Mesenchymal stem cell (in vitro differentiated cells and primary cell): Measurements from ENCODE around the gene KRTAP10-3.

Source experiments
- DNase-seq: peaks from one replicate; pipeline ENCODE4 v3.0.0-alpha.2; 2013
- H2AFZ ChIP-seq: one replicate; pipeline ENCODE4 v1.6.1; 2013; ENCODE audit warnings: low read depth, mild to moderate bottlenecking, control low read depth, inconsistent platforms, low read length, moderate library complexity
- H2AK5ac ChIP-seq: 2 replicates; pipeline ENCODE4 v1.6.1; 2013; ENCODE audit warnings: low read length, moderate library complexity, mild to moderate bottlenecking, inconsistent platforms; ENCODE audit not compliant: severe bottlenecking
- H2BK120ac ChIP-seq: one replicate; pipeline ENCODE4 v1.6.1; 2013; ENCODE audit warnings: low read depth, mild to moderate bottlenecking, inconsistent platforms, low read length, moderate library complexity
- H2BK12ac ChIP-seq, 2 experiments: one replicate each; pipeline ENCODE4 v1.6.1; 2013; ENCODE audit warnings: inconsistent platforms in 2 of 2, low read length in 2 of 2, mild to moderate bottlenecking in 2 of 2, moderate library complexity in 2 of 2, control low read depth in 1 of 2
- H2BK15ac ChIP-seq: one replicate; pipeline ENCODE4 v1.6.1; 2013; ENCODE audit warnings: mild to moderate bottlenecking, low read depth, inconsistent platforms; ENCODE audit not compliant: poor library complexity, severe bottlenecking
- H2BK5ac ChIP-seq: 2 replicates; pipeline ENCODE4 v1.6.1; 2013; ENCODE audit warnings: low read depth, mild to moderate bottlenecking, low read length, control low read depth, inconsistent platforms; ENCODE audit not compliant: poor library complexity, severe bottlenecking
- H3K14ac ChIP-seq, 2 experiments: one replicate each; pipeline ENCODE4 v1.6.1; 2013; ENCODE audit warnings: inconsistent platforms in 2 of 2, low read length in 2 of 2, control low read depth in 1 of 2, mild to moderate bottlenecking in 1 of 2, moderate library complexity in 1 of 2
- H3K18ac ChIP-seq, 2 experiments: one replicate each; pipeline ENCODE4 v1.6.1; 2013; ENCODE audit warnings: inconsistent platforms in 2 of 2, low read length in 2 of 2, control low read depth in 1 of 2, low read depth in 1 of 2, mild to moderate bottlenecking in 1 of 2
- H3K23ac ChIP-seq, 2 experiments: one replicate each; pipeline ENCODE4 v1.6.1; 2013; ENCODE audit warnings: inconsistent platforms in 2 of 2, low read length in 2 of 2, mild to moderate bottlenecking in 2 of 2, moderate library complexity in 2 of 2, control low read depth in 1 of 2
- H3K27ac ChIP-seq: 2 replicates; pipeline ENCODE4 v1.5.1; 2013; ENCODE audit warnings: mild to moderate bottlenecking, moderate library complexity, low read length, control low read depth, inconsistent platforms; ENCODE audit not compliant: poor library complexity, severe bottlenecking
- H3K27me3 ChIP-seq, 2 experiments: 2 replicates each; pipeline versions ENCODE4 v1.6.1 to v1.7.0; 2013; ENCODE audit warnings: low read length in 2 of 2, mild to moderate bottlenecking in 2 of 2, moderate library complexity in 2 of 2, control low read depth in 1 of 2, inconsistent platforms in 1 of 2; ENCODE audit not compliant: control insufficient read depth in 1 of 2, insufficient read depth in 1 of 2
- H3K36me3 ChIP-seq, 2 experiments: 2 replicates each; pipeline versions ENCODE4 v1.6.1 to v1.7.0; 2013; ENCODE audit warnings: low read length in 2 of 2, control low read depth in 1 of 2, inconsistent platforms in 1 of 2, low read depth in 1 of 2, mild to moderate bottlenecking in 1 of 2; ENCODE audit not compliant: insufficient read depth in 2 of 2, control insufficient read depth in 1 of 2
- H3K4ac ChIP-seq, 2 experiments: one replicate each; pipeline ENCODE4 v1.6.1; 2013; ENCODE audit warnings: inconsistent platforms in 2 of 2, low read length in 2 of 2, mild to moderate bottlenecking in 2 of 2, moderate library complexity in 2 of 2, control low read depth in 1 of 2, low read depth in 1 of 2
- H3K4me1 ChIP-seq: 2 replicates; pipeline ENCODE4 v1.6.1; 2013; ENCODE audit warnings: low read depth, low read length, control low read depth; ENCODE audit not compliant: control insufficient read depth, insufficient read depth
- H3K4me2 ChIP-seq: 2 replicates; pipeline ENCODE4 v1.6.1; 2013; ENCODE audit warnings: low read length, mild to moderate bottlenecking, inconsistent platforms; ENCODE audit not compliant: poor library complexity, severe bottlenecking
- H3K4me3 ChIP-seq, 2 experiments: 2 replicates each; pipeline versions ENCODE4 v1.5.1 to v1.7.0; 2013; ENCODE audit warnings: low read length in 2 of 2, mild to moderate bottlenecking in 2 of 2, control low read depth in 1 of 2, low read depth in 1 of 2; ENCODE audit not compliant: insufficient read depth in 1 of 2
- H3K79me1 ChIP-seq: replicated peaks from 2 replicates; pipeline ENCODE4 v1.6.1; 2013; ENCODE audit warnings: mild to moderate bottlenecking, control low read depth, low read length, inconsistent platforms; ENCODE audit not compliant: poor library complexity, severe bottlenecking
- H3K9ac ChIP-seq: 2 replicates; pipeline ENCODE4 v1.7.0; 2013; ENCODE audit warnings: mild to moderate bottlenecking, low read length, moderate library complexity
- H3K9me3 ChIP-seq: 2 replicates; pipeline ENCODE4 v1.7.0; 2013; ENCODE audit warnings: mild to moderate bottlenecking, low read length; ENCODE audit not compliant: control insufficient read depth
- H4K8ac ChIP-seq: one replicate; pipeline ENCODE4 v1.6.1; 2013; ENCODE audit warnings: inconsistent platforms, mild to moderate bottlenecking, low read length, moderate library complexity
- H4K91ac ChIP-seq: one replicate; pipeline ENCODE4 v1.6.1; 2013; ENCODE audit warnings: mild to moderate bottlenecking, low read length, inconsistent platforms
- WGBS: methylation state at CpG from one replicate; pipeline ENCODE4 v1.1.7; 2013; ENCODE audit warnings: mixed read lengths; 5-methylcytosine and 5-hydroxymethylcytosine counted together

The KRTAP10-3 gene

DNA sequence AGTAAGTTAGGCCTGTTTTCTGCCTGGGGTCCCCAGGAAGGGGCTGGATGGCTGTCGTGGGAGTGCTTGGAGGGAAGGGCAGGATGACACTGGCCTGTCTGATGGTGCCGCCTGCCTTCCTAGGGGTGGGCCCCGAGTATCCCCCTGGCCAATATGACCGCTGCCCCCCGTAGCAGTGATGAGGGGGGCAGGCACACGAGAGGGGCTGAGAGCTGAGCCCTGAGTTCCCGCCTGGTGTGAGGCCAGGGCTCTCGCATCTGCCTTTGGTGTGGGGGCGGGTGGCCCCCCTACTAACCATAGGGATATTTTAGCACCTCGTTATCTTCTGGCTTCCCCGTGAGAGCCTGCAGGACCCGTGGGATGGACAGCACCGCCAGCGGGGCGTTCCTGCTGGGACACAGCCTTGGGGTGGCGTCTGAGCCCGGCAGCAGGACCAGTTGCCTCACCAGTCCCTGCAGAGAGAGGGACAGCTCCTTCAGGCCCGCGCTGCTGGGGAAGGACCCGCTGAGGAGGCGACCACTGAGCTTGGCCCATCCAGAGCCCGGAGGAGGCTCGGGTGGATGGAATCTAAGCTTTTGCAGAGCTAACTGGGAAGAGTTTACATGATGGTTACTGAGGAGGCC lies 29.0 kb downstream of the KRTAP10-3 start:
- WGBS: 85% methylated on average over 23 of the region's 23 CpGs
- Histone ChIP-seq H3K14ac (no peak overlapping the region), H3K27ac (no peak overlapping the region), H2BK12ac (no peak overlapping the region), H3K4me1 (no peaks in the 10 kb centered on the region), H2BK15ac (no peak overlapping the region), H4K8ac (no peak overlapping the region), H3K27me3 (peaks cover 0 to 3% of the 10 kb centered on the region in 2 experiments), H4K91ac (no peak overlapping the region), H2AK5ac (no peak overlapping the region), H3K4me2 (no peak overlapping the region), H3K18ac (no peak overlapping the region), H2BK5ac (no peak overlapping the region), H3K23ac (no peak overlapping the region), H3K79me1 (no peaks in the 10 kb centered on the region), H3K9me3 (no peaks in the 10 kb centered on the region), H2AFZ (no peak overlapping the region), H2BK120ac (no peak overlapping the region), H3K36me3 (no peaks in the 10 kb centered on the region), H3K4me3 (no peak overlapping the region), H3K4ac (no peak overlapping the region), H3K9ac (no peak overlapping the region)
- no peak for DNase-seq

DNA sequence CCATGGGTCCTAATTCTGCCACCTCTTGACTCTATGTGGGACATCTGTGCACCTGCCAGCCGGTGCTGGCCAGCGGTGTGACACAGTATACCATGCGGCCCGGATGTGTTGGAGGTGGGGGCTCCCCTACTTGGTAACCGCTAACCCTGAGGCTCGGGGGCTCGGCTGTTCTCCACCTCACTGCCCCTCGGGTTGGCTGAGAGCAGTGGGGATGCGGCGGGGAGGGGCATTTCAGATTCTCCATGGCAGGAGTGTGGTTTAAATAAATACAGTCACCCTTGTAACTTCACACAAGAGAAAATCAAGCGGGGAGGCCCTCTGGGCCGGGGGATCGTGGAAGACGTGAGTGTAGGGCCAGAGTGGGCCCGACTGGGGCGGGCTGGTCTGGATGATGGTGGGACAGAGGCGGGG lies 29.6 kb downstream of the KRTAP10-3 start:
- no peak overlapping the region for H2BK5ac ChIP-seq
- no peaks in the 10 kb centered on the region for H3K9me3 ChIP-seq
- peaks cover 0 to 3% of the 10 kb centered on the region in 2 experiments for H3K27me3 ChIP-seq
- H2BK12ac ChIP-seq: no peak overlapping the region
- no peaks in the 10 kb centered on the region for H3K79me1 ChIP-seq
- no peak overlapping the region for H3K23ac ChIP-seq
- no peak overlapping the region for H3K9ac ChIP-seq
- DNase-seq: no peak
- H3K18ac ChIP-seq: no peak overlapping the region
- no peak overlapping the region for H3K27ac ChIP-seq
- H3K4ac ChIP-seq: no peak overlapping the region
- H3K4me1 ChIP-seq: no peaks in the 10 kb centered on the region
- no peak overlapping the region for H4K91ac ChIP-seq
- H3K4me2 ChIP-seq: no peak overlapping the region
- no peak overlapping the region for H3K4me3 ChIP-seq
- no peak overlapping the region for H4K8ac ChIP-seq
- 92% methylated on average over 14 of the region's 17 CpGs for WGBS
- no peak overlapping the region for H2BK15ac ChIP-seq
- no peak overlapping the region for H2AK5ac ChIP-seq
- H2BK120ac ChIP-seq: no peak overlapping the region
- H3K14ac ChIP-seq: no peak overlapping the region
- no peaks in the 10 kb centered on the region for H3K36me3 ChIP-seq
- H2AFZ ChIP-seq: no peak overlapping the region

DNA sequence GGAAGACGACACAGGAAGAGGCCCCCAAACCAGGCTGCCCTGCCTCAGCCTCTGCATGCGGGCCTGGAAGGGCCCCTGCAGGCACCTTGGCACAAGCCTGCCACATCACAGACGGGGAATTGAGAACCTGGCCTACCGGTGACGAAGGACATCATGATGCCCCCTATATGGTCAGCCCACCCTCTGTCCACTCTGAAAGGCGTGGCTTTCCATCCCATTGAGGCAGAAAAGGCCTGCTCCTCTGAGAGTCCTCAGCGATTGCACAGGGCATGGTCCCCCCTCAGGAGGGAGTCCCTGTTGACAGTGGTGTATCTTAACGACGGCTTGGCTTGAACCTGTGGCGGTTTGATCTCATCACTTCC lies 30.0 kb downstream of the KRTAP10-3 start:
- no peak overlapping the region for H4K8ac ChIP-seq
- H2AK5ac ChIP-seq: no peak overlapping the region
- no peaks in the 10 kb centered on the region for H3K79me1 ChIP-seq
- H2AFZ ChIP-seq: no peak overlapping the region
- no peak overlapping the region for H2BK12ac ChIP-seq
- H2BK15ac ChIP-seq: no peak overlapping the region
- no peak overlapping the region for H2BK120ac ChIP-seq
- H3K9ac ChIP-seq: no peak overlapping the region
- H3K9me3 ChIP-seq: no peaks in the 10 kb centered on the region
- no peak for DNase-seq
- no peak overlapping the region for H3K4me2 ChIP-seq
- no peak overlapping the region for H3K4ac ChIP-seq
- no peaks in the 10 kb centered on the region for H3K4me1 ChIP-seq
- H3K14ac ChIP-seq: no peak overlapping the region
- no peak overlapping the region for H3K23ac ChIP-seq
- peaks cover 0 to 3% of the 10 kb centered on the region in 2 experiments for H3K27me3 ChIP-seq
- 85% methylated on average over 10 of the region's 10 CpGs for WGBS
- no peaks in the 10 kb centered on the region for H3K36me3 ChIP-seq
- H3K27ac ChIP-seq: no peak overlapping the region
- no peak overlapping the region for H3K18ac ChIP-seq
- no peak overlapping the region for H3K4me3 ChIP-seq
- no peak overlapping the region for H4K91ac ChIP-seq
- no peak overlapping the region for H2BK5ac ChIP-seq

DNA sequence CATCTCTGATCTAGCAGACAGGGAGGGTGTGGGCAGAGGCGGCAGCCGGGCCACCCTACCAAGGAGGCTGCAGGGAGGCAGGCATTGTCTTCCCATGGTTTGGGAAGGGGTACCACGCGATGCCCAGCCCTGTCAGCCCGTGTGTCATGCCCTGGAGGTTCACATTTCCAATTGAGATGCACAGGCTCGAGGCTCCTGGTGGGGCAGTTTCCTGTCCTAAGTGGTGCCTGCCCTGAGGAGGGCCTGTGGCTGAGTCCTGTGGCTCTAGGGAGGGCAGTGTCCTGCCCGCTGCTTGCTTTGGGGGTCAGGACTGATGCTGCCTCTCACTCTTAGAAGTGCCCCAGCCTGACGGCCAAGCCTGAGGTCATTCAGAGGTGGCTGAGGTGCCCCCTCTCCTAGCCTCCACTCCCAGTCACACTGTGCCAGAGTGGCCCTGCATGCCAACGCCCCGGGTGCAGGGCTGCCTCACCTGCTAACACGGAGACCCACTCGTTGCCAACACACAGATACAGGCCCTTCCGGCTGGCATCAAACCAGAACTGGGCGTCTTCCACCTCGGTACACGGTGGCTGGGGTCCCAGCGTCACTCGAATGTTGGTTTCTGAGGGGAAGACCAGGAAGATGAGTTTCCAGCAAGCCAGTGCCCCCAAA lies 30.5 kb downstream of the KRTAP10-3 start:
- Histone ChIP-seq H3K79me1 (no peaks in the 10 kb centered on the region), H2AK5ac (no peak overlapping the region), H3K9ac (no peak overlapping the region), H3K36me3 (no peaks in the 10 kb centered on the region), H4K8ac (no peak overlapping the region), H3K4me2 (no peak overlapping the region), H2AFZ (no peak overlapping the region), H3K27me3 (peaks cover 0 to 3% of the 10 kb centered on the region in 2 experiments), H2BK5ac (no peak overlapping the region), H3K4ac (no peak overlapping the region), H3K14ac (no peak overlapping the region), H2BK120ac (no peak overlapping the region), H3K4me1 (no peaks in the 10 kb centered on the region), H3K4me3 (no peak overlapping the region), H3K23ac (no peak overlapping the region), H3K18ac (no peak overlapping the region), H3K27ac (no peak overlapping the region), H3K9me3 (no peaks in the 10 kb centered on the region), H2BK12ac (no peak overlapping the region), H4K91ac (no peak overlapping the region), H2BK15ac (no peak overlapping the region)
- WGBS: 83% methylated on average over 18 of the region's 18 CpGs
- DNase-seq: no peak
